Endothelial cell of umbilical vein (primary cell): ENCODE data around the gene SLC43A1. TPM values are rescaled to one million over a fixed set of nuclear protein-coding genes. Genes with fewer than 3 reads are reported as not detected.

Source experiments
- BruUV-seq: library from RNA; stranded (reverse); fragments of 400-500 nt; replicated peaks from 2 replicates; lab custom pipeline; 2021; lab: Mats Ljungman, UMichigan
- CTCF ChIA-PET: fragments of 300-600, 350-600 bp; sonication (Branson Sonifier 250); formaldehyde crosslinking; loops from one replicate; lab custom pipeline; 2021; ENCODE audit warnings: antibody characterized with exemption, inconsistent platforms; lab: Charles Lee
- POLR2A ChIA-PET: fragments of 300-600, 350-600 bp; sonication (Branson Sonifier 250); formaldehyde crosslinking; loops from one replicate; lab custom pipeline; 2021; ENCODE audit warnings: antibody characterized with exemption, inconsistent platforms; lab: Charles Lee
- DNase-seq: peaks from one replicate; pipeline ENCODE4 v3.0.0-alpha.2; 2011; ENCODE audit warnings: low read depth, low spot score
- FAIRE-seq: peaks from 2 replicates; lab custom pipeline; 2011; peaks lifted over from hg19 to GRCh38; lab: Jason Lieb, UNC
- H2AFZ ChIP-seq: 2 replicates; pipeline ENCODE4 v1.6.0; 2012; ENCODE audit warnings: low read depth, low read length, control low read depth, inconsistent platforms
- H3K27ac ChIP-seq: 2 replicates; pipeline ENCODE4 v1.5.1; 2011; ENCODE audit warnings: low read depth, mild to moderate bottlenecking, control low read depth, low read length, moderate library complexity; ENCODE audit not compliant: insufficient read depth
- H3K27me3 ChIP-seq, 2 experiments: 2 replicates each; pipeline versions ENCODE4 v1.6.0 to v1.6.1; 2011; ENCODE audit warnings: low read length in 2 of 2, mixed read lengths in 1 of 2; ENCODE audit not compliant: control insufficient read depth in 2 of 2, insufficient read depth in 2 of 2
- H3K36me3 ChIP-seq, 2 experiments: 2 replicates in 1 of 2; 3 replicates in 1 of 2; pipeline ENCODE4 v1.5.1; 2011; ENCODE audit warnings: low read length in 2 of 2, mild to moderate bottlenecking in 1 of 2, moderate library complexity in 1 of 2; ENCODE audit not compliant: control insufficient read depth in 2 of 2, insufficient read depth in 2 of 2; ENCODE audit errors: extremely low read depth in 1 of 2
- H3K4me1 ChIP-seq: 3 replicates; pipeline ENCODE4 v1.5.1; 2011; ENCODE audit warnings: mild to moderate bottlenecking, low read length; ENCODE audit not compliant: control insufficient read depth, insufficient read depth; ENCODE audit errors: extremely low read depth
- H3K4me2 ChIP-seq: 2 replicates; pipeline ENCODE4 v1.6.1; 2011; ENCODE audit warnings: low read length, control low read depth, mixed read lengths; ENCODE audit not compliant: insufficient read depth
- H3K4me3 ChIP-seq, 3 experiments: fragments of 200-600 bp in 1 of 3; sonication (generic), shearing (Covaris generic) in 1 of 3; replicated peaks in 1 of 3; 2 replicates each; pipeline ENCODE4 v1.5.1; 2011 to 2016; ENCODE audit warnings: control low read depth in 3 of 3, low read length in 3 of 3, mild to moderate bottlenecking in 2 of 3, inconsistent platforms in 1 of 3, low read depth in 1 of 3, moderate library complexity in 1 of 3; ENCODE audit not compliant: insufficient read depth in 1 of 3
- H3K79me2 ChIP-seq: 2 replicates; pipeline ENCODE4 v1.6.0; 2012; ENCODE audit warnings: low read length, inconsistent platforms; ENCODE audit not compliant: control insufficient read depth, insufficient read depth
- H3K9ac ChIP-seq: replicated peaks from 2 replicates; pipeline ENCODE3; 2011; ENCODE audit warnings: low read length, control low read depth; ENCODE audit not compliant: insufficient read depth; ENCODE audit errors: extremely low read depth
- H3K9me1 ChIP-seq: replicated peaks from 3 replicates; pipeline ENCODE4 v1.6.0; 2011; ENCODE audit warnings: mild to moderate bottlenecking, low read length; ENCODE audit not compliant: control insufficient read depth, insufficient read depth; ENCODE audit errors: extremely low read depth
- H3K9me3 ChIP-seq: replicated peaks from 2 replicates; pipeline ENCODE4 v1.5.1; 2012; ENCODE audit warnings: low read length, inconsistent platforms; ENCODE audit not compliant: control insufficient read depth, insufficient read depth
- H4K20me1 ChIP-seq: replicated peaks from 2 replicates; pipeline ENCODE3; 2011; ENCODE audit warnings: mild to moderate bottlenecking, low read length; ENCODE audit not compliant: control insufficient read depth, insufficient read depth; ENCODE audit errors: extremely low read depth
- EZH2 ChIP-seq: IDR thresholded peaks from 2 replicates; pipeline ENCODE4 v1.6.1; 2012; ENCODE audit warnings: borderline replicate concordance, low read depth, mild to moderate bottlenecking, moderate library complexity, low read length, inconsistent platforms; ENCODE audit not compliant: severe bottlenecking
- FOS ChIP-seq: IDR thresholded peaks from 2 replicates; pipeline ENCODE4 v1.6.1; 2011; ENCODE audit warnings: mild to moderate bottlenecking, low read length, moderate library complexity, borderline replicate concordance; ENCODE audit not compliant: insufficient read depth
- GATA2 ChIP-seq: IDR thresholded peaks from 2 replicates; pipeline ENCODE4 v1.7.0; 2011; ENCODE audit warnings: low read depth, mild to moderate bottlenecking, moderate library complexity, mixed read lengths, low read length; ENCODE audit not compliant: insufficient read length, insufficient read depth
- JUN ChIP-seq: IDR thresholded peaks from 2 replicates; pipeline ENCODE4 v1.6.1; 2011; ENCODE audit warnings: borderline replicate concordance, low read depth; ENCODE audit not compliant: insufficient read length, insufficient read depth
- MYC ChIP-seq: IDR thresholded peaks from one replicate; pipeline ENCODE4 v1.6.1; 2011; ENCODE audit warnings: mild to moderate bottlenecking, low read depth, low read length
- POLR2A ChIP-seq: IDR thresholded peaks from 2 replicates; pipeline ENCODE4 v1.6.1; 2012; ENCODE audit warnings: low read depth, mild to moderate bottlenecking, control low read depth, low read length
- POLR2AphosphoS5 ChIP-seq: IDR thresholded peaks from 2 replicates; pipeline ENCODE4 v1.6.1; 2012; ENCODE audit warnings: low read depth, mild to moderate bottlenecking, control low read depth, low read length, moderate library complexity; ENCODE audit not compliant: insufficient read depth
- dilution Hi-C: fragments of 300-500 bp; cut with MboI; formaldehyde crosslinking; loops from one replicate; pipeline ENCODE4 v1.15.0; 2019; ENCODE audit warnings: low sequenced_read_pairs; ENCODE audit not compliant: extremely low pct_ligation_motif_present
- intact Hi-C: fragments of 100-400 bp; cut with micrococcal nuclease; formaldehyde crosslinking; loops from one replicate; pipeline ENCODE4 v1.10.0; 2022
- polyA plus RNA-seq, 4 experiments: library from polyadenylated mRNA; depleted of rRNA in 3 of 4; stranded (reverse) in 3 of 4; unstranded in 1 of 4; fragments of >200 nt; gene quantifications; 2 replicates each; pipeline versions ENCODE4 v1.2.1 to v1.2.3, GENCODE V29; 2011 to 2012; ENCODE audit warnings: missing spikeins in 1 of 4
- total RNA-seq: library from RNA; stranded (reverse); gene quantifications from 2 replicates; pipeline ENCODE4 v1.2.3, GENCODE V29; 2021
- TF ChIP-seq, protein P1 (sequence below), 2 donors: IDR thresholded peaks; 1 replicate in 1 of 2; 2 replicates in 1 of 2; pipeline ENCODE4 v1.5.1; 2011; ENCODE audit warnings: low read length in 2 of 2, mild to moderate bottlenecking in 2 of 2, moderate library complexity in 2 of 2, control low read depth in 1 of 2, inconsistent platforms in 1 of 2, low read depth in 1 of 2; ENCODE audit not compliant: insufficient read depth in 1 of 2; ENCODE audit errors: extremely low read depth in 1 of 2
- TF ChIP-seq, protein P2 (sequence below): IDR thresholded peaks from 2 replicates; pipeline ENCODE4 v1.6.1; 2011; ENCODE audit not compliant: insufficient read depth, insufficient read length

The SLC43A1 gene
- total and polyA plus RNA-seq, 2 donors (not counting 3 experiments of a cell fraction or from before 2014, with no cell fraction given): 13.7 to 19.5 TPM

DNA sequence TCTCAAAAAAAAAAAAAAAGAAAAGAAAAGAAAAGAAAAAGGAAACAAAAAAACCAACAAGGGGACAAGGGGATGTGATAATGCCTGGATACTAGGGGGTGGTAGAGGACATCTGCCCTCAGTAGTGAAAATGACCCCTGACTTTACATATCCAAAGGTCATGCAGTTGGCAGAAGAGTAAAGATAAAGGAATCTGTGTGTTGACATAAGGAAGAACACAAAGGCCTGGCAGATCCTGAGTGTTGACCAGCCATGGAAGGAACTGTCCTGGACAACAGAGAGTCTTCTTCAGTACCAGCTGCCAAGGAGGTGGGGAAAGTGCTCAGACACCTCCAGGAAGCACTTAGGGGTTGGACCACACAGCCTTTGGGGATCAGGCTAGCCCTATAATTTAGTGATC lies 12.6 kb downstream of the SLC43A1 start:
- no peak overlapping the region for H3K27ac ChIP-seq
- H3K27me3 ChIP-seq: no peaks in the 10 kb centered on the region
- no peak overlapping the region for H3K4me3 ChIP-seq
- H2AFZ ChIP-seq: no peak overlapping the region
- H3K36me3 ChIP-seq: no peaks in the 10 kb centered on the region
- no peaks in the 10 kb centered on the region for H3K9me1 ChIP-seq
- DNase-seq (no peak), FAIRE-seq (no peak)
- no peaks in the 10 kb centered on the region for H3K9me3 ChIP-seq
- no peak overlapping the region for H3K9ac ChIP-seq
- BruUV-seq: no TSS peak
- H4K20me1 ChIP-seq: no peaks in the 10 kb centered on the region
- H3K79me2 ChIP-seq: no peaks in the 10 kb centered on the region
- no peak overlapping the region for H3K4me2 ChIP-seq
- TF ChIP-seq MYC: no peak
- no peak for TF ChIP-seq POLR2AphosphoS5
- TF ChIP-seq GATA2: no peak
- TF ChIP-seq, protein P1, sequence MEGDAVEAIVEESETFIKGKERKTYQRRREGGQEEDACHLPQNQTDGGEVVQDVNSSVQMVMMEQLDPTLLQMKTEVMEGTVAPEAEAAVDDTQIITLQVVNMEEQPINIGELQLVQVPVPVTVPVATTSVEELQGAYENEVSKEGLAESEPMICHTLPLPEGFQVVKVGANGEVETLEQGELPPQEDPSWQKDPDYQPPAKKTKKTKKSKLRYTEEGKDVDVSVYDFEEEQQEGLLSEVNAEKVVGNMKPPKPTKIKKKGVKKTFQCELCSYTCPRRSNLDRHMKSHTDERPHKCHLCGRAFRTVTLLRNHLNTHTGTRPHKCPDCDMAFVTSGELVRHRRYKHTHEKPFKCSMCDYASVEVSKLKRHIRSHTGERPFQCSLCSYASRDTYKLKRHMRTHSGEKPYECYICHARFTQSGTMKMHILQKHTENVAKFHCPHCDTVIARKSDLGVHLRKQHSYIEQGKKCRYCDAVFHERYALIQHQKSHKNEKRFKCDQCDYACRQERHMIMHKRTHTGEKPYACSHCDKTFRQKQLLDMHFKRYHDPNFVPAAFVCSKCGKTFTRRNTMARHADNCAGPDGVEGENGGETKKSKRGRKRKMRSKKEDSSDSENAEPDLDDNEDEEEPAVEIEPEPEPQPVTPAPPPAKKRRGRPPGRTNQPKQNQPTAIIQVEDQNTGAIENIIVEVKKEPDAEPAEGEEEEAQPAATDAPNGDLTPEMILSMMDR (IDR thresholded peaks at IDR 0.05; ENCODE audit: extremely low read depth in 1 of 2, insufficient read depth in 1 of 2, low read depth in 1 of 2, low read length in 2 of 2): no peak
- TF ChIP-seq, protein P2, sequence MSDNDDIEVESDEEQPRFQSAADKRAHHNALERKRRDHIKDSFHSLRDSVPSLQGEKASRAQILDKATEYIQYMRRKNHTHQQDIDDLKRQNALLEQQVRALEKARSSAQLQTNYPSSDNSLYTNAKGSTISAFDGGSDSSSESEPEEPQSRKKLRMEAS: no peak
- TF ChIP-seq POLR2A: no peak
- TF ChIP-seq JUN: no peak
- TF ChIP-seq FOS: no peak
- no peak for TF ChIP-seq EZH2
- CTCF ChIA-PET: interaction anchor here (0.7 to 8.2 kb wide), 2 partner anchors 9 to 213 kb away, joined by 3 to 95 read pairs; no protein-coding TSS in a partner anchor
- POLR2A ChIA-PET: no interaction called here
- dilution Hi-C loops (no loop called here), intact Hi-C loops (no loop called here)
- peaks cover 7% of the 10 kb centered on the region for H3K4me1 ChIP-seq
